Left hindlimb (tissue), 1 donor: ENCODE data around the gene CKB.

ENCODE experiments used
- DNase-seq: peaks from one replicate; pipeline ENCODE4 v3.0.0-alpha.2; 2018

The CKB gene

GRCh38 chr14:103522649-103523574 is at the start of gene CKB:
Gene CKB (minus strand): TSS chr14:103522830. CDS start chr14:103522493, 337 bp downstream.
- DNase-seq: peak; percentile 60

GRCh38 chr14:103569408-103569807 is 46.8 kb upstream of the CKB start:
- no peak for DNase-seq

DNA sequence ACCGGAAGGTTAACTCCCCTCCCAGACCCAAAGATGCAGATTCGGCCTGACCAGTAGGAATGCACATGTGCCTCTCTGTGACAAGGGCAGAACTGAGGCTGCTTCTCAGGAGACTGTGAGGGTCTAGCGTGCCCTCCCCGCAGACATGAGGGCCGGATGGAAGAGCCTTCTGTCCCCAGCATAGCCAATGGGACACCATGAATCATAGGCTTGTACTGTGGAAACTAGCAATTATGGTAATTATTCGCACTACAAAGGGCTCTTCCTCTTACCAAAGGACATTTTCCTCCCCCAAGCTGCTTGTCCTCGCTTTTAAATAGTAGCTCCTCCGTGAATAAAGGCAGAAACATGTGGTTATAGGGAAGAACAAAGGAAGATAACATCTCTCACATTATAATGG is 46.3 kb upstream of the CKB start:
- peak; percentile 47 for DNase-seq

DNA sequence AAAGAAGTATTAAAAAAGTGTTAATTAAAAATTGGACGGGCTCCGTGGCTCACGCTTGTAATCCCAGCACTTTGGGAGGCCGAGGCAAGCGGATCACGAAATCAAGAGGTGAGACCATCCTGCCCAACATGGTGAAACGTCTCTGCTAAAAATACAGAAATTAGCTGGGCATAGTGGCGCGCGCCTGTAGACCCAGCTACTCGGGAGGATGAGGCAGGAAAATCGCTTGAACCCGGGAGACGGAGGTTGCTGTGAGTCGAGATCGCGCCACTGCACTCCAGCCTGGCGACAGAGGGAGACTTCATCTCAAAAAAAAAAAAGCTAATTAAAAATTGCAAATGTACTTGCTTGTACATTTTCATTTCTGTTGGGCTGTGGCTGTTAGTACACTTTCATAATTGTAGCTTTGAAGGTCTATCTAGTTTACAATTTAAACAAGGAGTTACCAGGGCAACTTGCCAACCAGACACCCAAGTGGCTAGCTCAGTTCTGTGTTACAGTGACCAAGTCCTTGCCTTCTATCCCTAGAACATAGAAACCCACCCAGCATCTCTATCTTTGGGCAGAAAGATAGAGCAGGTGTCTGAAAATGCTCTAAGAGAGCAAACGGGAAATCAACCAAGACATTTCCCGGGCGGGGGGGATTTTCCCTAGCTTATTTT is 41.3 kb upstream of the CKB start:
- DNase-seq: no peak

- DNase-seq: no peak
These were observed 40.6 kb upstream of the CKB start for GRCh38 chr14:103563226-103563620.

GRCh38 chr14:103562429-103563225 is 40.0 kb upstream of the CKB start, which contains the start of the genes BAG5 and COA8:
Gene BAG5 (minus strand): TSS chr14:103562657. CDS start chr14:103561164, 1,493 bp downstream.
Gene COA8 (plus strand): TSS chr14:103562960. CDS start chr14:103563002, 42 bp downstream.
- peak; percentile 92 for DNase-seq

DNA sequence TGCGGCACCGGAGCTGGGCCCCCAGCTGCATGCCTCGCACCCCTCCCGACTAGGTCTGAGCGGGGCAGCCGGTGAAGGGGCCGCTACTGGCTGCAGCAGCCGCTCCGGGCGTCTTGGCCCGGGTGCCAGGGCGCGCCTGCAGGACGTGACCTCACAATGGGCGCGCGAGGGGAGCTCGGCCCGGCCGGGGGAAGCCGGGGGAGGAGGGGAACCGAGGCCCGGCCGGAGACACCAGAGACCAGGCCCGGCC is 39.5 kb upstream of the CKB start:
- peak; percentile 78 for DNase-seq

- no peak for DNase-seq
These were observed 39.0 kb upstream of the CKB start for GRCh38 chr14:103561381-103562178.

GRCh38 chr14:103560691-103561090 is 38.1 kb upstream of the CKB start:
- no peak for DNase-seq

DNA sequence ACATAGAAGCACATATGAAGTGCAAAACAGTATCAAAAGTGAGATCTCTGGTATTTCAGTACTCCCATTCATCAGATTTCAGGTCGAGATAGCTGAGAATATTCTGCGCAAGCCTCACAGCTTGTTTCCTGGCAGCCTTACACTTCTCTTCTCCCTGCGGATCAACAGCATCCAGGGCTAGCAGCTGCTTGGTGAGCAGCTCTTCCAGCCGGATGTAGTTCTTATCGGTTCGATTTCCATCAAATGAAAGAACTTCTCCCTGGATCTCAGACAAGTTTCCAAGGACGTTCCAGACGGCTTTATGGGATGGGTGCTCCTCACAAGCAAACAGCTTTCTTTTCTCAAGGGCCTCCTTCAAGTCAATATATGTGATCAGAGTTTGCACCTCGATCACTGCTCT is 37.1 kb upstream of the CKB start:
- no peak for DNase-seq

GRCh38 chr14:103558071-103558882 is 35.6 kb upstream of the CKB start:
- no peak for DNase-seq

- no peak for DNase-seq
These were observed 34.5 kb upstream of the CKB start for GRCh38 chr14:103556946-103557758.

- no peak for DNase-seq
These were observed 33.1 kb upstream of the CKB start for GRCh38 chr14:103555559-103556337.

DNA sequence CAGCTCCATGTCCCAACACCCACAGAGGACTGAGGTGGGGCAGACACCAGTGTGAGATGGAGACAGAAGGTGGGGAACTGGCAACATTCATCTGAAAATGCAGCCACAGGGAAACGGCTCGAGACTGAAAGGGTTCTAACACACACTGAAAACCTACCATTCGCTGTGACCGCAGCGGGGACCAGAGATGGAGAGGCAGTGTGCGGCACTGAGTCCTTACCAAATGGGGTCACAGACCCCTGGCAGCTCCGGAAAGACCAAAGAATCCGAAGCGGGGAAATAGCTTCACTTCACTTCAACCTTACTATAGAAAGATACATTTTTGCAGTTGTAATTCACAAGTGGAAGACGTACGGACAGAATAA is 30.2 kb upstream of the CKB start:
- DNase-seq: no peak

- DNase-seq: peak; percentile 85
These were observed 29.6 kb upstream of the CKB start for GRCh38 chr14:103552011-103552845.

GRCh38 chr14:103551338-103551762 is 28.7 kb upstream of the CKB start:
- peak; percentile 78 for DNase-seq

GRCh38 chr14:103550451-103551337 is 28.1 kb upstream of the CKB start:
- no peak for DNase-seq
